Activated CD8-positive, alpha-beta T cell treated with anti-CD3 and anti-CD28 coated beads, Interleukin-2, amount 10 ng/mL, durations not matched to agents 7 days and 5 days (primary cell): ENCODE results near the gene PLXDC2. TPM values are rescaled to one million over a fixed set of nuclear protein-coding genes. Genes with fewer than 3 reads are reported as not detected.

Experiments used
- ATAC-seq: fragments of 150-1000 bp; cut with Tn5 transposase; one replicate; pipeline ENCODE4 v1.10.0; 2021; ENCODE audit warnings: moderate library complexity
- CTCF ChIA-PET: fragments of 350-600 bp; sonication (Branson Sonifier 250); formaldehyde crosslinking; loops from one replicate; lab custom pipeline; 2021; ENCODE audit warnings: antibody characterized with exemption; lab: Charles Lee
- POLR2A ChIA-PET: fragments of 350-600 bp; sonication (Branson Sonifier 250); formaldehyde crosslinking; loops from one replicate; lab custom pipeline; 2021; ENCODE audit warnings: antibody characterized with exemption; lab: Charles Lee
- DNase-seq: peaks from one replicate; pipeline ENCODE4 v3.0.0-alpha.2; 2020
- H3K27ac Mint-ChIP-seq: one replicate; pipeline ENCODE4 v1.8.0; 2021; ENCODE audit warnings: mild to moderate bottlenecking, mixed read lengths
- H3K27me3 Mint-ChIP-seq: one replicate; pipeline ENCODE4 v1.8.0; 2021; ENCODE audit warnings: low read depth, mixed read lengths
- H3K36me3 Mint-ChIP-seq: one replicate; pipeline ENCODE4 v1.8.0; 2021; ENCODE audit warnings: low read depth, mixed read lengths
- H3K4me1 Mint-ChIP-seq: one replicate; pipeline ENCODE4 v1.8.0; 2021; ENCODE audit warnings: low read depth, mixed read lengths
- H3K4me3 Mint-ChIP-seq: one replicate; pipeline ENCODE4 v1.8.0; 2021; ENCODE audit warnings: mild to moderate bottlenecking, mixed read lengths
- H3K9me3 Mint-ChIP-seq: one replicate; pipeline ENCODE4 v1.8.0; 2022; ENCODE audit warnings: mixed read lengths; ENCODE audit not compliant: insufficient read depth
- total RNA-seq, 2 experiments: library from RNA; stranded (reverse); gene quantifications; one replicate each; pipeline ENCODE4 v1.2.3, GENCODE V29; 2021

PLXDC2 gene
- total RNA-seq, 2 experiments from 2014 or later, result 0.05 TPM; not detected in 1

DNA sequence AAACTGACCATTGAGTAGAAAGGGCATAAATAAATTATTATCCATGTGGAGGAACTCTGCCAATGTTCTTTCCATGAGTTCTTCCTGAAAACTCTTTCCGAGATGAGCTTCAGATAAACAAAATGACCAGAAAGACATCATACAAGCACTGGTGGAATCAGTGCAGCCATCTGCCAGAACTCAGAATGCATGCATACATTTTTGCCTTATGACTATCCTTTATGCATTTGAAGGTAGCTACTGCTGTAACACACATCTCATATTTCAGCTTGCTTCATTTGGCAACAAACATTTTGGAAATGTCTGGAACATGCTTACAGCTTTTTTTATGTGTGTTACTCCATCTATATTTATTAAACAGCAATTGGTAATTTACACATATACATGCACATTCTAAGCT is 448.9 kb downstream of the PLXDC2 start:
- H3K4me3 Mint-ChIP-seq, result no peak overlapping the region
- no peaks in the 10 kb centered on the region for H3K4me1 Mint-ChIP-seq
- DNase-seq (no peak), ATAC-seq (no peak)
- no peak overlapping the region for H3K27ac Mint-ChIP-seq
- ChIA-PET POLR2A (no interaction called here), CTCF (no interaction called here)
- H3K27me3 Mint-ChIP-seq, result no peaks in the 10 kb centered on the region
- peaks cover 18% of the 10 kb centered on the region for H3K9me3 Mint-ChIP-seq
- no peaks in the 10 kb centered on the region for H3K36me3 Mint-ChIP-seq

DNA sequence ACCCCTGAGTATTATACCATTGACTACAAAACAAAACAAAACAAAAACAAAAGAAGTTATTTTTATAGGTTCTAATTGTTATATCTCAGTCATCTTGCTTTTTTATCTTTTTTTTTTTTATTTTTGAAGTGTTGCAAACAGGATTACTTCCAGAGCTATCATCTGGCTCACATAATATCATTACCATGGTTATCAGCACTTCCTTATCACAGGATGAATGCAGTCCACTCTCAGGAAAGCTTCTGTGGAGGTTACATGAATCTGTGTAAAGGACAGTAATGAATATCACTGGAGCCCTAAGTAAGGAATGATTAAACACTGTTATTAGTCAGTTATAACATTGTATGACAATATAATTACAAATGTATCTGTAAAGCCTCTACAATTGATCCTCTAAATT is 451.5 kb downstream of the PLXDC2 start:
- Mint-ChIP-seq H3K27me3 (no peaks in the 10 kb centered on the region), H3K4me3 (no peak overlapping the region), H3K36me3 (no peaks in the 10 kb centered on the region), H3K4me1 (no peaks in the 10 kb centered on the region), H3K27ac (no peak overlapping the region), H3K9me3 (peaks cover 9% of the 10 kb centered on the region)
- DNase-seq (no peak), ATAC-seq (no peak)
- ChIA-PET CTCF (no interaction called here), POLR2A (no interaction called here)

DNA sequence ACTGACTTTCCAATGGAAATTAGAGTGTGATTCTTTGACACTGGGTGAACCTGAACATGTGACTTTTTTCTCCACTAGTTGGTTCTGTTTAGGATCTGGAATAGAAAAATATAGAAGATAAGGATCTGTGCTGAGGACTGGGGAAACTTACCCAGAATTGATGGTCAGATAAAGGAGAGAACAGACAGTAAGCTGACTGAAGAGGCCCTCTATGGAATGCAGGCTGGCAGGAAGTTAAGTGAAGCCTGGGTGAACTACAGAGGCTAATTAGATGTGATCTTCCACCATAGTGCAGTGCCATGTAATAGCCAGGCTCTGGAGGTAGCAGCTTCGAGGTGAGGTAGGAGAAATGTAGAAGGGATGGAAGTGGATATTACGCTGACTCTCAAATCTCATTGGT is 455.3 kb downstream of the PLXDC2 start:
- peaks cover 14% of the 10 kb centered on the region for H3K9me3 Mint-ChIP-seq
- no peak overlapping the region for H3K27ac Mint-ChIP-seq
- ChIA-PET CTCF (no interaction called here), POLR2A (no interaction called here)
- no peaks in the 10 kb centered on the region for H3K36me3 Mint-ChIP-seq
- no peak overlapping the region for H3K4me3 Mint-ChIP-seq
- H3K27me3 Mint-ChIP-seq, result no peaks in the 10 kb centered on the region
- ATAC-seq (no peak), DNase-seq (no peak)
- H3K4me1 Mint-ChIP-seq, result no peaks in the 10 kb centered on the region

DNA sequence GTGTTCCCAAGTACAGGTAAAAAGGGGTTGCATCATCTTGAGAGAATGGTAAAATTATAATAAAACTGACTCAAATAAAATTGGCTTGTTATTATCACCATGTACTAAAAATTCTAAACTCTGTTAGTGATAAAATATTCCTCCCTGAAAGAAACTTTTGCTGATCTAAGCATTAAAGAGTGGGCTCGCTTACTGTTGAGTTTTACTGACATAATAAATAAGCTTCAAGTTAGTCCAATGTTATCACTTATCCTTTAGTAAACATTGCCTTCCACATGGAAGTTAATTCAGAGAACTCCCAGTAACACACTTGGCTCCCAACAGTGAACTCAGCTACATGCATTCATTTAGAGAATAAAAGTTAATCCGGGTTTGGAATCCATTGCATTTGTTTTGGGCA is 456.4 kb downstream of the PLXDC2 start:
- Mint-ChIP-seq H3K36me3 (no peaks in the 10 kb centered on the region), H3K27ac (no peak overlapping the region), H3K4me3 (no peak overlapping the region), H3K9me3 (peaks cover 19% of the 10 kb centered on the region), H3K4me1 (no peaks in the 10 kb centered on the region), H3K27me3 (no peaks in the 10 kb centered on the region)
- no peak for ATAC-seq
- ChIA-PET POLR2A (no interaction called here), CTCF (no interaction called here)
- DNase-seq, result no peak

DNA sequence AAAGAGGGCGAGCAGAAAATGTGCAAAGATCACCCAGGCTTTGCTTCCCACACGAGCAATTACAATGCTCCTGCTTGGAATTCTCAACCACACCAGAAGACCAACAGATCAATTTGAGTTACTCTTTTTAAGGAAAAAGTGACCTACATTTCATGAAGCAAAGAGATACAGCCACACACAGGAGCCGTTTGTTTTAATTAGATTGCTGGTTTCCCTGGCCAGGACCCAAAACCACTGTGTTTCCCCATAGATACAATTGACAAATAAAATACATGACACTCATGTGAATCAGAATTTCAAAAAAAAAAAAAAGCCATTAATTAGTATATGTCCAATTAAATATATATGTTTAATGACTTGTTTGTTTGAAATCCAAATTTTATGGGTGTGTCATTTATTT is 458.3 kb downstream of the PLXDC2 start:
- Mint-ChIP-seq H3K27ac (no peak overlapping the region), H3K4me3 (no peak overlapping the region), H3K4me1 (no peaks in the 10 kb centered on the region), H3K27me3 (no peaks in the 10 kb centered on the region), H3K9me3 (peaks cover 13% of the 10 kb centered on the region), H3K36me3 (no peaks in the 10 kb centered on the region)
- ChIA-PET POLR2A (no interaction called here), CTCF (no interaction called here)
- DNase-seq (no peak), ATAC-seq (no peak)

DNA sequence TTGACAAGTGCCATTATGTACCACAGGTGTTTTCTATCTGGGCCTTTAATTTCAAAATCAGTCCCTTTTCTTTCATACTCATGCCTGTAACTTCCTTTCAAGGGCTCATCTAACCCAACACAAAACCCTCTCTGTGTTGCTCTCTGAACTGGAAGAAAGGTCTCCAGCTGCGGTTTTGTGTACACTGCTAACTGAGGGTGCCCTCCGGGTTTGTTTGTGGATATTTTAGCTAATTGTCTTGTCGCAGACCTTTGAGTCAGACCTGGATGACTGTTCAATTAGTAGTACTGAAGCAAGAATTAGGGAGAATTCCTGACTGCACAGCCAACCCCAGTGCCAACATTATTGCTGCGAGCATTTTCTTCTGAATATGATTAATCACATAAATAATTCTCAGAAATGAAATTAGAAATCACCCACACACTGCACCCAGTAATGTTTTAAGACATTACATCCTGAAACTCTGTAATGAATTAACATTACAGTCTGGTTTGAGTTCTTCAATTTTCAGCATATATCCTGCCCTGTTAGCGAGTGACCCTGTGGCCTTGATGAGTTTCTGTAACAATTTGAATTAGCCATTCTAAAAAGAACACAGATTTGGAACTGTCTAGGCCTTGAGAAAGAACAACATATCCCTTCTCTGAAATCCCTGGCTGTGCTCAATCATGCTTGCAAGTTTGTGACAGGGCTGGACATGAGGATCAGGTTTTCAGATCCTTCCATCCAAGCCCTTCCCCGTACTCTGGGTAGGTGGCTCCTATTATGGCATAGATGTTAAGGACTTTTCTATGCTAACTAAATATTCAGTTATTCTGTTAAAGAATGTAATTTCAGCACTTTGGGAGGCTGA is 460.1 kb downstream of the PLXDC2 start:
- Mint-ChIP-seq H3K4me3 (no peak overlapping the region), H3K27me3 (no peaks in the 10 kb centered on the region), H3K9me3 (peaks cover 13% of the 10 kb centered on the region), H3K27ac (no peak overlapping the region), H3K36me3 (no peaks in the 10 kb centered on the region), H3K4me1 (no peaks in the 10 kb centered on the region)
- CTCF ChIA-PET, result no interaction called here
- POLR2A ChIA-PET, result no interaction called here
- DNase-seq (no peak), ATAC-seq (no peak)

DNA sequence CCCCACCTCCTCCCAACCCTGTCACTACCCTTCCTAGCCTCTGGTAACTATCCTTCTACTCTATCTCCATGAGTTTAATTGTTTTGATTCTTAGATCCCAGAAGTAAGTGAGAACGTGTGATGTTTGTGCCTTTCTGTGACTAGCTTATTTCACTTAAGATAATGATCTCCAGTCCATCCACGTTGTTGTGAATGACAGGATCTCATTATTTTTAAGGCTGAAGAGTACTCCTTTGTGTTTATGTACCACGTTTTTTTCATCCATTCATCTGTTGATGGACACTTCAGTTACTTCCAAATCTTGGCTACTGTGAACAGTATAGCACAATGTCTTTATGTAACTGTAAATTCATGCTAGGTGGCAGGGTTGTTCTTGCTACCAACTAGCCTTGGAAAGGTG is 461.6 kb downstream of the PLXDC2 start:
- CTCF ChIA-PET, result no interaction called here
- POLR2A ChIA-PET, result no interaction called here
- H3K4me1 Mint-ChIP-seq, result no peaks in the 10 kb centered on the region
- no peak overlapping the region for H3K4me3 Mint-ChIP-seq
- no peak for DNase-seq
- no peak overlapping the region for H3K27ac Mint-ChIP-seq
- no peaks in the 10 kb centered on the region for H3K27me3 Mint-ChIP-seq
- no peak for ATAC-seq
- H3K36me3 Mint-ChIP-seq, result no peaks in the 10 kb centered on the region
- peaks cover 13% of the 10 kb centered on the region for H3K9me3 Mint-ChIP-seq

DNA sequence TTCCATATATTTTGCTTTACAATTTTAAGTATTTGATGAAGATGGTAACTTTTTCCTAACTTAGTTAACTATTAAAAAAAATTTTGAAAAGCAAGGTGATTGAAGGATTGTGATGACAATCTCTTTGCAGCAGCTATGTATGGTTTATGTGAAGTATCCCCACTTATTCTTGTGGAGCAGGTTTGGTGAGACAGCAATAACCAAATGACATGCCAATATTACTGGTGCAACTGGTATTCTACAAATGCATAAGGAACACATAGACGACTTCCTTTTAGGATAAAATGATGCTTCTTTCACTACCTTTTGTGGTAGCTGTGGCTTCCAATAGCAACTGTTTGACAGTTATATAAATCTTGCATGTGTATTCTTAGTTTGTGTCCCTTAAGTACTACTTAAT is 465.3 kb downstream of the PLXDC2 start:
- DNase-seq (no peak), ATAC-seq (no peak)
- Mint-ChIP-seq H3K27ac (no peak overlapping the region), H3K9me3 (peaks cover 16% of the 10 kb centered on the region), H3K4me1 (no peaks in the 10 kb centered on the region), H3K4me3 (no peak overlapping the region), H3K36me3 (no peaks in the 10 kb centered on the region), H3K27me3 (no peaks in the 10 kb centered on the region)
- ChIA-PET POLR2A (no interaction called here), CTCF (no interaction called here)

DNA sequence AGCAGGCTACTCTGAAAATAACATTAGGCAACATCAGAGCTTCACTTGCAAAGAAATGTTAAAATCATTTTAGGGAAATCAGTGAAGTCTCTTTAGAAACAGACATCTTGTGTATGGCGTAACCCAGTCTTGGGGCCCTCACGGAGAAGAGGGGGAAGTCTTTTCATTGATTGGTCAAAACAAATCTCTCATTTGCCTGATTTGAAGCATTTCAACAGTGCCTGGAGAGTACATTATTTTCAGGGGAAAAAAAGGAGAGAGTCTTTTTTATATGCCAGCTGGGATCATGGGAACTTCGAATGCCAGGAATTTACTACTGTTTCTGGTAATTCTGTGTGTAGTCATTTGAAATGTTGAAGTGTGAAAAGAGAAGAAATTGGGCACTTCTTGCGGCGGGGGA is 471.4 kb downstream of the PLXDC2 start:
- no peaks in the 10 kb centered on the region for H3K36me3 Mint-ChIP-seq
- peaks cover 15% of the 10 kb centered on the region for H3K9me3 Mint-ChIP-seq
- no peak for ATAC-seq
- CTCF ChIA-PET, result no interaction called here
- no peaks in the 10 kb centered on the region for H3K27me3 Mint-ChIP-seq
- no peak for DNase-seq
- no peak overlapping the region for H3K27ac Mint-ChIP-seq
- POLR2A ChIA-PET, result no interaction called here
- no peaks in the 10 kb centered on the region for H3K4me1 Mint-ChIP-seq
- no peak overlapping the region for H3K4me3 Mint-ChIP-seq

DNA sequence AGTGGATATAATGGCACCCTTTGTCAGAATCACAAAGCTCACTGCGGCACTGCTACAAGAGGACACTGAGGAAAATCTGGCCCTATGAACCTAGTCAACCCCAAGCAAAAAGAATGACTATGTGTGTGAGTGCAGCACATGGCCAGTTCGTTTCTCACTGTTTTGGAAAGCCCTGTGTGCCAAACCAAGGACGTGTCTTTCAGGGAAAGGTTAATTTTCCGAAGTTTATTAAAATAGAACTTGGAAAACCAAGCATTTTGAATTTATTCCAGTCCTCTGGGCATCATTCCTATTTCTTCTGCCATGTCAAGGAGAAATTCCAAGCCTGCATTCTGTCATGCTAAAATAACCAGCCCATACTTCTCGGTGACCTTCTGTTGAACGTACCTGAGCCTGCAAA is 471.8 kb downstream of the PLXDC2 start:
- CTCF ChIA-PET, result no interaction called here
- POLR2A ChIA-PET, result no interaction called here
- Mint-ChIP-seq H3K9me3 (peaks cover 15% of the 10 kb centered on the region), H3K27ac (no peak overlapping the region), H3K4me3 (no peak overlapping the region), H3K4me1 (no peaks in the 10 kb centered on the region), H3K36me3 (no peaks in the 10 kb centered on the region), H3K27me3 (no peaks in the 10 kb centered on the region)
- DNase-seq (no peak), ATAC-seq (no peak)

DNA sequence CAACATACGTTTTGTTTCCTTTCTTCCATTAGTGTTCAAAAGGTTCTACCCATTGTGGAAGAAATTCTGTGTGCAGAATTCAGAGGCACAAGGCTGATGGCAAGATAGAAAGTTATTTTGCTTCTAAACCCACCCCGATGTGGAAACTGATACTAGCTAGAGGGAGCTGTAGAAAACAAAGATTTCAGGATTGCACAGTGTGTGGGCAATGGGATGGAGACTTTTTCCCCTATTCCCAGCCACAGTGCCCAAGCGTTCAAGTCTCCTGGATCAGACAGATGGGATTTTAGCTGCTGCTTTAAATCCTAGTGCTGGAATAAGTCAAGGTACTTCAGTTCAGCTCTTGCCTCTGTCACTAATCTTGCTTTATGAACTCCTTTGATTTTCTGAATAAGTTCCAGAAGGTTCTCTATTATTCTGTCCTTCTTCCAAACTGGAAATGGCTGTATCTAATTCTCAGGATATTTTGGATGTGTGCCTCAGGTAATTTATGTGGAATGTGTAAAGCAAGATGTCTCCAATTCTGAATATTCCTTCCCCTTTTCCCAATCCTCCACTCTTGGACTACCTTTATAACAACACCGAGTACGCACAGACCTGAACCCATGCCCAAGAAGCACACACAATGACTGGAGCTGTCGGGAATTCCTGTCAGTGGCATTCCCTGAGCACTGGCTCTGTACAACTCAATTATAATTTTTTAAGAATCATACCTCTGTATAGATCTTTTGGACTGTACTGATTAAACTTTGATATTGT is 473.0 kb downstream of the PLXDC2 start:
- DNase-seq (no peak), ATAC-seq (no peak)
- H3K36me3 Mint-ChIP-seq, result no peaks in the 10 kb centered on the region
- no peak overlapping the region for H3K27ac Mint-ChIP-seq
- H3K27me3 Mint-ChIP-seq, result no peaks in the 10 kb centered on the region
- H3K9me3 Mint-ChIP-seq, result peaks cover 12% of the 10 kb centered on the region
- CTCF ChIA-PET, result no interaction called here
- POLR2A ChIA-PET, result no interaction called here
- H3K4me3 Mint-ChIP-seq, result no peak overlapping the region
- H3K4me1 Mint-ChIP-seq, result no peaks in the 10 kb centered on the region

DNA sequence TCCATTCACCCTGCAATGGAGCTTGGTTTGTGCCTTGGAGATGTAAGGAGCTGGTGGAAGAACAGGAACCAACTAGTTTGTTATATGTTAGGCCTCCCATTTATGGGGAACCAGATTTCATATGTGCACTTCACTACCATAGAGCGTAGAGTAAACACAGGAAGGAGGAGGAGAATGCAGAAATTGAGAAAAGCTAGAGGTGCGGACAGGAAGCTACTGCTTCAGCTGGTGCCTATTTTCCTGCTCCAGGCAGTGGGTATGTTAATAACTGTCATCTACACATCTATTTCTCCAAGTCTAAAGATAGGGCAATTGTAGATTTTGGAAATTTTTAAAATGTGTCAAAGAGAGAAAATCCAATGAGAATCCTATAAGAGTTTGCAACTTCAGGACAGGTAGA is 482.2 kb downstream of the PLXDC2 start:
- Mint-ChIP-seq H3K9me3 (peaks cover 5% of the 10 kb centered on the region), H3K4me3 (no peak overlapping the region), H3K27ac (no peak overlapping the region), H3K4me1 (no peaks in the 10 kb centered on the region), H3K27me3 (no peaks in the 10 kb centered on the region), H3K36me3 (no peaks in the 10 kb centered on the region)
- CTCF ChIA-PET, result no interaction called here
- ATAC-seq (no peak), DNase-seq (no peak)
- POLR2A ChIA-PET, result no interaction called here
